ENCODE measurements around the gene PHGDH.

The PHGDH gene

DNA sequence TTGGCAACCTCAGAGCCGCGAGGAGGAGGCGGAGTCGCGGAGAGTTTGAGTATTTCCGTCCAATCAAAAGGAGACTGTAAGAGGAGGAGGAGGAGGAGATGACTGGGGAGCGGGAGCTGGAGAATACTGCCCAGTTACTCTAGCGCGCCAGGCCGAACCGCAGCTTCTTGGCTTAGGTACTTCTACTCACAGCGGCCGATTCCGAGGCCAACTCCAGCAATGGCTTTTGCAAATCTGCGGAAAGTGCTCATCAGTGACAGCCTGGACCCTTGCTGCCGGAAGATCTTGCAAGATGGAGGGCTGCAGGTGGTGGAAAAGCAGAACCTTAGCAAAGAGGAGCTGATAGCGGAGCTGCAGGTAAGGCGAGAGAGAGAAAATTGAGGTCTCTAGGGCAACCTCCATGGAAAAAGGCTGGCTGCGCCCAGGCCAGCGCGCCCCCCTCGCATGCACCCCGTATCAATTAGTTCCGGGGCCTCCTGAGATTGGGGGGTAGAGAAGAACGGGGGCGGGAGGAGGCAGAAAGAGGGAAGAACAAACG lies at the start of gene PHGDH:
PHGDH (plus strand) TSS at position 131 of the 538 bp plus-strand sequence; CDS start at position 220, 89 bp downstream.
- Mint-ChIP-seq H3K27me3 (peaks cover 17% of the 10 kb centered on the region), H3K9me3 (no peaks in the 10 kb centered on the region), H3K4me1 (peaks cover 25% of the 10 kb centered on the region), H3K36me3 (no peaks in the 10 kb centered on the region), H3K27ac (peak within 1 kb of the TSS; percentile 65), H3K4me3 (peak within 1 kb of the TSS; percentile 84)
- ATAC-seq, result peak; percentile 67

DNA sequence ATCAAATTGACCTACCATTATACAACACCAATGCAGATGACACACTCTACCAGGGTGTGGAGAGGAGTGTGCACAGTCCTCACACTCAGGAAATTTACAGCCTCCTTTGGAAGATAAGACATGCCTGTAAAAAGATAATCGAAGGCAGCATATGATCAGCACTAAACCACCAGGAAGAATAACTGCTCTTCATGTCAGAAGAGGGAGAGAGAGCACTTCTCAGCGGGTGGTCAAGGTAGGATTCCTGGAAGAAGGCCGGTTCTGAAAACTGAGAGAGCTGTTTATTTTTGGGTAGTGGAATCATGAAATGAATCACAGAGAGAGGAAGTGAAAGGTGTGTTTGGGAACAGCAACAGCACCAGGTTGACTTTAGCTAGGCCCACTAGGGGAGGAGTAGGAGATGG lies 49.7 kb upstream of the PHGDH start:
- Mint-ChIP-seq H3K9me3 (no peaks in the 10 kb centered on the region), H3K36me3 (no peaks in the 10 kb centered on the region), H3K27me3 (peaks cover 31% of the 10 kb centered on the region), H3K27ac (peak overlapping the region; percentile 9), H3K4me1 (peaks cover 23% of the 10 kb centered on the region), H3K4me3 (no peak overlapping the region)
- peak; percentile 61 for ATAC-seq

DNA sequence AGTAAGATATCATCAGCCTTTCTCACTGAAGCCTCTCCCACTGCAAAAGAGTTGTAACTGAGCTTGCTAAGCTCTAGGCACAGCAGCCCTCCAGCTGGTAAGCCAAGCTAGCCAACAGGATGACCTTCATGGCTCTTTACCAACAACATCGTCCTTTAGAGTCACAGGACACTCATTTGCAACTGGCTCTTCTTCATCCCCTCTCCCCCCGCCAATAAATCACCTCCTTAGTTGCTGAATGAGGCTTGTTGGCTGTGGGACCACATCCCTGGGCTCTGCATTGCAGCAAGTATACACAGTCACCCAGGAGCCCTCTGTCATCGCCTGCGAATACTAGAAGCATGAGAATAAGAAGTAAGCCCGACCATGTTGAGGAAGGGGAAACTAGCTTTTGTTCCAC lies 47.7 kb upstream of the PHGDH start:
- no peak overlapping the region for H3K4me3 Mint-ChIP-seq
- H3K4me1 Mint-ChIP-seq, result peaks cover 23% of the 10 kb centered on the region
- no peak overlapping the region for H3K27ac Mint-ChIP-seq
- no peaks in the 10 kb centered on the region for H3K36me3 Mint-ChIP-seq
- no peaks in the 10 kb centered on the region for H3K9me3 Mint-ChIP-seq
- H3K27me3 Mint-ChIP-seq, result peaks cover 31% of the 10 kb centered on the region
- no peak for ATAC-seq

DNA sequence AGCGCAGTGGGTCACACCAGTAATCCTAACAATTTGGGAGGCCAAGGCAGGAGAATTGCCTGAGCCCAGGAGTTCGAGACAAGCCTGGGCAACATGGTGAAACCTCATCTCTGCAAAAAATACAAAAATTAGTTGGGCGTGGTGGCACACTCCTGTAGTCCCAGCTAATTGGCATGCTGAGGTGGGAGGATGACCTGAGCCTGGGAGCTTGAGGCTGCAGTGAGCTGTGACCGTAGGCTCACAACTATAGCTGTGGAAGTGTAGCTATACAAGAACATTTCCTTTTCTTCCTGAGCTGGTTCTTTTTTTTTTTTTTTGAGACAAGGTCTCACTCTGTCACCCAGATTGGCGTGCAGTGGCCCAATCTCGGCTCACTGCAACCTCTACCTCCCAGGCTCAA lies 44.6 kb upstream of the PHGDH start:
- no peaks in the 10 kb centered on the region for H3K36me3 Mint-ChIP-seq
- peaks cover 4% of the 10 kb centered on the region for H3K4me1 Mint-ChIP-seq
- H3K9me3 Mint-ChIP-seq, result no peaks in the 10 kb centered on the region
- H3K27ac Mint-ChIP-seq, result no peak overlapping the region
- no peak for ATAC-seq
- peaks cover 25% of the 10 kb centered on the region for H3K27me3 Mint-ChIP-seq
- H3K4me3 Mint-ChIP-seq, result no peak overlapping the region

DNA sequence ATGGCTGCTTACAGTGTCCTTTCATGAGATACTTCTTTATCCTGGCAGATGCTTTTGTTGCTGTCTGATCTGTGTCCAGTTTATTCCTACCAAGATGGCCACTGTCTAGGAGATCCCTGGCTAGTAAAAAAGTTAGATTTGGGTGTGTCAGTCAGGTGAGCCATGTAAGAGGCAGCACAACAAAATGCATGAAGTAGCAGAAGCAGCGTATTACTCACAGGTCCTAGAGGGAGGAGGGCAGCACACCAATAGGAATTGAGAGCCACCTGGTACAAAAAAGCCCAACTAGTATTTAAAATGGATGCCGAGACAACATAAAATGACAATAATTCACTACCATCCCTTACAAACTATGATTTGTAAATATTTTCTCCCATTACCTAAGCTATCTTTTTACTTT lies 40.8 kb upstream of the PHGDH start:
- peaks cover 7% of the 10 kb centered on the region for H3K4me1 Mint-ChIP-seq
- H3K36me3 Mint-ChIP-seq, result no peaks in the 10 kb centered on the region
- H3K27ac Mint-ChIP-seq, result no peak overlapping the region
- H3K27me3 Mint-ChIP-seq, result peaks cover 42% of the 10 kb centered on the region
- no peaks in the 10 kb centered on the region for H3K9me3 Mint-ChIP-seq
- H3K4me3 Mint-ChIP-seq, result no peak overlapping the region
- no peak for ATAC-seq

DNA sequence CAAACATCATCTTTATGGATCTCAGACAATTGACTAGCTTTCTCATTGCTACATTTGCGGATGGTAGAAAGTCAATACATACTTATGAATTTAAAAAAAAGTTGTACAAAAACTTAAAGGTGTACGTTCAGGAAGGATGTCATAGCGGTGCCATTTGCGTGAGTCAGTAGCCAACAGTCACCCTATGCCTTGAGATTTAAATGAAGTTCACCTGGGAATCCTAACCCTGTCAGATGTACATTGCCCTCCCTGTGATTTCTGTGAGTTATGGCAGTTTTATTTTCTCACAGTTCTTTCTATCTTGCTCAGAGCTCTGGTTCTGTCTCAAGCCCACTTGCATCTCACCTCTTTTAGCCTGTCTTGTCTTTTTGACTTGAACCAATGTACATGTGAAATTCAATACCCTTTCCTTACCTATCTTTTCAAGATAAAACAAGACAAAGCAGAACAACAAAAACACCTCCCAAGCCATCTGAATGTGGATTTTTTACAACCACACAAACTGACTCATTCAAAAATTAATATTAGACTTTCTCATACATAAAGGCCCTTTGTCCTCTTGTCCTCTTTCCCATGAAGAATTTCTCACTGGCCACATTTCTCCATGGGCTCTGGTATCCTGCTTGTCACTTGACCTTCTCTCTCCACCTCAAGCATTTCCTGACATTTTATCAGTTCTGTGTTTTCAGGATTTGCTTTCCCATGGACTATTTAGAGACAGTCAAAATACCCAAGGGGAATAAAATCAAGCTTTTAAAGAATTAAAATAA lies 38.4 kb upstream of the PHGDH start:
- Mint-ChIP-seq H3K4me3 (no peak overlapping the region), H3K36me3 (no peaks in the 10 kb centered on the region), H3K27ac (no peak overlapping the region), H3K9me3 (no peaks in the 10 kb centered on the region), H3K27me3 (peaks cover 35% of the 10 kb centered on the region), H3K4me1 (peaks cover 8% of the 10 kb centered on the region)
- ATAC-seq, result no peak

DNA sequence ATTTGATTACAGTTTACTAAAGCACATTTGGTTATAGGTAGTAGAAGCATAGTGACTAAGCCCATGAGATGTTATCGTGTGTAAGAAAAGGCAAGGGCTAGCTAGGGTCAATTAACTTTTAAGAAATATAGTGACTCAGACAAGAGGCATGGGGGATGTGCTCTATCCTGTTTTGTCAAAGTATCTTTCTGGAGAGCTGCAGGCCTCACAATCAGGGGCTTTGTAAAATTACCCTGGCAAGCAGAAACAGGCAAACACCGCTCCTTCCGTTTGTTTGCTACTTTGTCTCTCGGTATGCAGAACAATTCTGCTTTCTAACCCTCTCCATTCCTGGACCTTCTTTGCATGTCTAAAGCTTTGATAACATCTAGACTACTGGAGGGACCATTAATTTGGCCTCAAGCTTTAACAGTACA lies 37.6 kb upstream of the PHGDH start:
- Mint-ChIP-seq H3K9me3 (no peaks in the 10 kb centered on the region), H3K27ac (no peak overlapping the region), H3K36me3 (no peaks in the 10 kb centered on the region), H3K4me1 (peaks cover 8% of the 10 kb centered on the region), H3K27me3 (peaks cover 35% of the 10 kb centered on the region), H3K4me3 (no peak overlapping the region)
- ATAC-seq, result no peak

DNA sequence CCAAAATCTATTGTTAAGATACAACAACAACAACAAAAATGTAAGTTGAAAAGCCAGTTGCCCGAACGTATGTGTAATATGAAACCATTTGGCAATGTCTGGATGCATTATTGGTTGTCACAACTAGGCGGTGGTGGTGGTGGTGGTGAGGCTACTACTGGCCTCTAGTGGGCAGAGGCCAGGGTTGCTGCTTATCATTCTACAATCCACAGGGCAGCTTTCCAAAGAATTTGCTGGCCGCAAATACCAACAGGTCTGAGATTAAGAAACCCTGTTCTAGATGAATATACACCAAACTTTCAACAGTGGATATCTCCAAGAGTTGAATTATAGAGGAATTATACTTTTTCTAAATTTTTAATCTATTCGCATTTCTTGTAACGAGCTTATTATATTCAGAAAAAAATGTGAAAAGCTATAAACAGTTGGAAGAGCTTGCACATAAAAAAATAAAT lies 36.9 kb upstream of the PHGDH start:
- no peaks in the 10 kb centered on the region for H3K36me3 Mint-ChIP-seq
- ATAC-seq, result peak; percentile 76
- peaks cover 28% of the 10 kb centered on the region for H3K27me3 Mint-ChIP-seq
- no peak overlapping the region for H3K27ac Mint-ChIP-seq
- H3K4me3 Mint-ChIP-seq, result no peak overlapping the region
- H3K4me1 Mint-ChIP-seq, result peaks cover 8% of the 10 kb centered on the region
- H3K9me3 Mint-ChIP-seq, result no peaks in the 10 kb centered on the region

DNA sequence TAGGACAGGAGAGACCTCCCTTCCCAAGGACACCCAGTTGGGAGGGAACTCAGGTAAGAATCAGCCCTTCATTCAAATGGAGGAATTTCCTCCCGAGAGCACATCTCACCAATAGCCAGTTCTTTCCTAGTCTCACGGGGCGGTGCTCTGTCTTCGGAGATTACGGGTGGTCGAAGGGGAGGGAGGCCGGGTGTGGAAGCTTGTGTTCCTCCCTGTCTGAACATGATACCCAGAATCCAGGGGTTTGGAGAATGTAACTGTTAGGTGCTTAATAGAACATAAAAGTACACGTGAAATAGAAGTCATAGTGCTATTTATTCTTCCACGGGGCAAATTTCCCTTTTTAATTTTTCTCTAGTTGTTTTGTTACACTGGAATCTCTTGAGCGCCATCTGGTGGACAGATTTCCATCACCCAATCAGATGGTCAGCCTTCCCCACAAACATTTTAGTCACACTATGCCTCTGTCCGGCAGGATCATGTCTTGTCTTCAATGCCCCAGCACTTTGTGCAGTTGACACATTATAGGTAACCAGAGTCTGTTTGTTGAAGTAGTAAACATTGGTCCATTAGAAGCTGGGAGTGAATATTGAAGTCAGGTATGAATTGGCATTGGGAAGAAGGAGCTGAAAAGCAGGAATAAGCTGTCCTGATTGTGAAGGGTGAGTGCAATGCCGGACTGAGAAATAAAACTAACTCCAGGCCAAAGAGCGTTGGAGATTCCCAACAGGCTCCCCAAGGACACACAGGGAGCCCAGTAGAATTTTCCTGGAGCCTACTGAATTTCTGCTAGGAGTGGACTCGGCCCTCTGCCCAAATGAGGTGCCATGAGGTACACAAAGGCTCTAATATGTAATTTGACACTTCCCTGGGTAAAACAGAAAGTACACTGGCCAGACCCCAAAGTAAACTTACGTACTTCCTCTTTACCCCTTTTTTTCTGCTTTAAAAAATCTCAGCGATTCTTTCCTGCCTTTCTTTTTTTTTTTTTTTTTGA lies 36.1 kb upstream of the PHGDH start:
- Mint-ChIP-seq H3K27me3 (peaks cover 25% of the 10 kb centered on the region), H3K27ac (no peak overlapping the region), H3K4me1 (peaks cover 8% of the 10 kb centered on the region), H3K4me3 (peak overlapping the region; percentile 45), H3K9me3 (no peaks in the 10 kb centered on the region), H3K36me3 (no peaks in the 10 kb centered on the region)
- ATAC-seq, result peak; percentile 65

DNA sequence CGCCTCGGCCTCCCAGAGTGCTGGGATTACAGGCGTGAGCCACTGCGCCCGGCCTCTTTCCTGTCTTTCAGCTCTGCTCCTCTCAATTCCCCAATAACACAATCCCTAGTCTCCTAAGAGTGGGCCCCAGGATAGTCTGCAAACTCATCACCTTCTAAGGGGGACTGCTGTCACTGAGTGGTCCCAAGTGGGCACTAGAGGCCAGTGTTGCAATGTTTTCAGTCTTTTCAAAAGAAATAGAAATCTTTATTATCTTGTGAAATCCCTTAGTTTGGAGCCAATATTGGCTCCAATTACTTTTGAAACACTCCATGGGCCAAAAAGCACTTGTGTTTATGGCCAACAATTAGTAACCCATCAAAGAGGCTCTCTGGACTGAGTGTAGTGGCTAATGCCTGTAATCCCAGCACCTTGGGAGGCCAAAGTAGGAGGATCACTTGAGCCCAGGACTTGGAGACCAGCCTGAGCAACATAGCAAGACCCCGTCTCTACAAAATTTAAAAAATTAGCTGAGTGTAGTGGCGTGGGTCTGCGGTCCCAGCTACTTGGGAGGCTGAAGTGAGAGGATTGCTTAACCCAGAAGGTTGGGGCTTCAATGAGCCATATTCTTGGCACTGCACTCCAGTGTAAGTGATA lies 35.0 kb upstream of the PHGDH start:
- ATAC-seq, result no peak
- no peak overlapping the region for H3K27ac Mint-ChIP-seq
- no peak overlapping the region for H3K4me3 Mint-ChIP-seq
- H3K27me3 Mint-ChIP-seq, result peaks cover 25% of the 10 kb centered on the region
- H3K9me3 Mint-ChIP-seq, result no peaks in the 10 kb centered on the region
- peaks cover 8% of the 10 kb centered on the region for H3K4me1 Mint-ChIP-seq
- H3K36me3 Mint-ChIP-seq, result no peaks in the 10 kb centered on the region

DNA sequence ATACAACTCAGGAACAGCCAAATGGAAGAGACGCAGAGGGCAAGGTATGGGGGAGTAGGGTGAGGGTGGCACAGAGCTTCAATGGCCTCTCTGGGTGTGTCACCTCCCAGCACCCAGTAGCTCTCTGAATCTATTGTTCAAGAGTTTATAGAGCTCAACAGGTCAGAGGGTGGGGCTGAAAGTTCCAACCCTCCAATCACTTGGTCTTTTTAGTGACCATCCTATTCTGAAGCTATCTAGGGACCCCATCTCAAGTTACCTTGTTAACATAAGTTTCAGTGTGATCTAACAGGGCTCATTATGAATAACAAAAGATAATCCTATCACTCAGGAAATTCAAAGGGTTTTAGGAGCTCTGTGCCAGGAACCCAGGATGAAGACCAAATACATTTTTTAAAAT lies 32.5 kb upstream of the PHGDH start:
- no peak for ATAC-seq
- Mint-ChIP-seq H3K27me3 (peaks cover 10% of the 10 kb centered on the region), H3K4me3 (no peak overlapping the region), H3K36me3 (no peaks in the 10 kb centered on the region), H3K27ac (no peak overlapping the region), H3K4me1 (peaks cover 8% of the 10 kb centered on the region), H3K9me3 (no peaks in the 10 kb centered on the region)

DNA sequence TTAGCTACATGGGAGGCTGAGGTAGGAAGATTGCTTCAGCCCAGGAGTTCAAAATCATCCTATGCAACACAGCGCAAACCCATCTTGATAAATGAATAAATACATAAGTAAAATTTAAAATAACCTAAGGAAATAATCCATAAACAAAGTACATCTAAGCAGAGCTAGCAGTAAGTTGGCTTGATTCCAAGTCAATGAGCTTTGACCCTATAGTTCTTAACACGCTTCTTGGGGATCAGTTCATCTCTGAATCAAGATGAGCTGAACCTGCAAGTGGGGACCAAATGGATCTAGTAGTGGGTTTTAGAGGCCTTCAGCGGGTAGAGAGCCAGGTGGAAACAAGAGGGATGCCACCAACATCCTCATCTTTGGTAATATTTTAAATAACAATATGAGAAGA lies 31.5 kb upstream of the PHGDH start:
- Mint-ChIP-seq H3K4me3 (no peak overlapping the region), H3K4me1 (peaks cover 8% of the 10 kb centered on the region), H3K27ac (no peak overlapping the region), H3K27me3 (peaks cover 10% of the 10 kb centered on the region), H3K36me3 (no peaks in the 10 kb centered on the region), H3K9me3 (no peaks in the 10 kb centered on the region)
- ATAC-seq, result no peak

DNA sequence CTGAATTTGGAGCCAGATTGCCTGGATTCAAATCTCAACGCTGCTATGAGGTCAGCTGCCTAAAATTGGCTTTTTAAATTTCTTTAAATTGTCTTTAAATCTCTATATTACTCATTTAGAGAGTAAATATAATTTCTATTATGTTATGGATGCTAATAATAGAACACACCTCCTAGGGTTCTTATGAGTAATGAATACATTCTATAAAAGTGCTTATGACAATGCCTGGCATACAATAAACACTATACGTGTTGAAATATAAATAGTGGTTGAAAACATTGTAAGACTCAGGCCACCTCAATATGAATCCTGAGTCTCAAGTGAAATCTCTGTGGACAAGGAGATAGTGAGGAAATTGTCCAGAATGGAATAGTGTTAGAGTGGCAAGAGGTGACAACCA lies 31.0 kb upstream of the PHGDH start:
- Mint-ChIP-seq H3K36me3 (no peaks in the 10 kb centered on the region), H3K9me3 (no peaks in the 10 kb centered on the region), H3K27ac (no peak overlapping the region), H3K27me3 (peaks cover 5% of the 10 kb centered on the region), H3K4me3 (no peak overlapping the region), H3K4me1 (peaks cover 3% of the 10 kb centered on the region)
- ATAC-seq, result no peak

DNA sequence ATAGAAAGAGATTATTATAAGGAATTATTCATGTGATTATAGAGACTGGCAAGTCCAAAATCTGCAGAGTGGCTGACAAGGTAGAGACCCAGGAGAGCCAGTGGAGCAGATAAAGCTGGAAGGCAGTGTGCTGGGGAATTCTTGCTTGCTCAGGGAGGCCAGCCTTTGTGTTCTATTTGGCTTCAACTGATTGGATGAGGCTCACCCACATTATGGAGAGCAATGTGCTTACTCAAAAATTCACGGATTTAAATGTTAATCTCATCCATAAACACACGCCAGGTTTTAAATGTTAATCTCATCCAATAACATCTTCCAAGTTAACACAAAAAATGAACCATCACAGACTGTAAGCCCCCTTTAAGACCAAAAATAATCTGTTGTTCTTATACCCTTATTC lies 30.2 kb upstream of the PHGDH start:
- Mint-ChIP-seq H3K4me3 (no peak overlapping the region), H3K36me3 (no peaks in the 10 kb centered on the region), H3K27me3 (no peaks in the 10 kb centered on the region), H3K27ac (no peak overlapping the region), H3K9me3 (no peaks in the 10 kb centered on the region), H3K4me1 (no peaks in the 10 kb centered on the region)
- no peak for ATAC-seq

DNA sequence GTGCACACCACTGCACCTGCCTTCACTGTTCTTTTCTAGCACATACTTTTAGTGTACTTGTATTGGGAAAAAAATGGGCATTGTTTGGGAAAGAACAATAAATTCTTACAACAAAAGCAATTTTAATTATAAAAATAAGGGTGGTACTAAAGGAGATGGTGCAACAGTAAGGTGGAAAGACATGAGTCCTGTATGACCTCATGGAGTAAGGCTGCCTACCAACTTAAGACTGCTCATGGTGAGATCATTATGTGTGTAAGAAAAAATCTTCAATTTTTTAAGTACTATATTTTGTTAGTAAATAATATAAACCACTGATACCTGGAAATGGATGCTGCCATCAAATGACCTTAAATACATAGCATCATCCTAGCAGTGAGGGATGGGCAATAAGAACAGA lies 29.6 kb upstream of the PHGDH start:
- no peak for ATAC-seq
- Mint-ChIP-seq H3K4me1 (no peaks in the 10 kb centered on the region), H3K4me3 (no peak overlapping the region), H3K27ac (no peak overlapping the region), H3K9me3 (no peaks in the 10 kb centered on the region), H3K27me3 (no peaks in the 10 kb centered on the region), H3K36me3 (no peaks in the 10 kb centered on the region)

Measured in stimulated activated memory B cell treated with anti-CD40 and anti-IgM and Interleukin-4, amounts not matched to agents 10 μg/mL and 1 μg/mL and 100 μg/mL, for 72 hours (primary cell).